HG02938 (cell line): ENCODE data around the gene FKRP.
"Not testable (repeated sequence)": the region's sequence is repeated elsewhere in the genome, so short reads cannot be mapped to it uniquely, and the experiment has no call there.

Source experiments
- ATAC-seq: cut with Tn5 transposase; IDR thresholded peaks from one replicate; pipeline ENCODE4 v1.9.1; 2021; ENCODE audit warnings: mild to moderate bottlenecking, moderate library complexity; ENCODE audit not compliant: unreplicated experiment

The FKRP gene

GRCh38 chr19:46745521-46746280, at the start of gene FKRP:
Gene FKRP (plus strand): TSS chr19:46746057. CDS start chr19:46755451, 9,394 bp downstream.
- no peak for ATAC-seq

GRCh38 chr19:46696866-46697203, 49.0 kb upstream of the FKRP start:
- no peak for ATAC-seq

GRCh38 chr19:46697204-46697960, 48.5 kb upstream of the FKRP start:
- ATAC-seq = no peak

GRCh38 chr19:46698395-46699321, 47.2 kb upstream of the FKRP start:
- no peak for ATAC-seq

GRCh38 chr19:46700704-46701103, 45.2 kb upstream of the FKRP start:
- ATAC-seq = no peak

GRCh38 chr19:46704379-46705076, 41.3 kb upstream of the FKRP start:
- ATAC-seq = no peak

- ATAC-seq = no peak
Measured at GRCh38 chr19:46710687-46711086, 35.2 kb upstream of the FKRP start.

- not testable (repeated sequence) for ATAC-seq
Measured at GRCh38 chr19:46712768-46713338, 33.0 kb upstream of the FKRP start.

- ATAC-seq = no peak
Measured at GRCh38 chr19:46713781-46714443, 31.9 kb upstream of the FKRP start.

GRCh38 chr19:46714444-46715106, 31.3 kb upstream of the FKRP start:
- no peak for ATAC-seq

- ATAC-seq = no peak
Measured at GRCh38 chr19:46715620-46715974, 30.3 kb upstream of the FKRP start.

GRCh38 chr19:46715975-46716671, 29.7 kb upstream of the FKRP start:
- no peak for ATAC-seq

GRCh38 chr19:46716672-46717033, 29.2 kb upstream of the FKRP start:
- ATAC-seq = no peak

GRCh38 chr19:46717034-46717715, 28.7 kb upstream of the FKRP start, which contains the start of gene PRKD2:
Gene PRKD2 (minus strand): TSS chr19:46717114. CDS start chr19:46716370, 744 bp downstream.
- ATAC-seq = no peak

GRCh38 chr19:46717716-46718143, 28.1 kb upstream of the FKRP start:
- ATAC-seq = no peak

GRCh38 chr19:46718157-46718933, 27.5 kb upstream of the FKRP start:
- ATAC-seq = no peak

GRCh38 chr19:46718934-46719622, 26.8 kb upstream of the FKRP start:
- no peak for ATAC-seq
